ENCODE data around the gene ZNF644. TPM values are rescaled to one million over a fixed set of nuclear protein-coding genes. Genes with fewer than 3 reads are reported as not detected.

The ZNF644 gene
- total and polyA plus RNA-seq, 4 donors = 6.8 to 38.8 (median 27.2) TPM

GRCh38 chr1:91012196-91012595 is 9.6 kb downstream of the ZNF644 start:
- Histone ChIP-seq H3K9ac (ENCODE audit: low read depth in 1 of 2, low read length in 2 of 2) (no peak overlapping the region), H3K9me3 (ENCODE audit: control insufficient read depth in 4 of 4, low read length in 3 of 4) (no peaks in the 10 kb centered on the region), H3K4me1 (ENCODE audit: control insufficient read depth in 4 of 4, insufficient read depth in 4 of 4, low read length in 3 of 4) (peaks cover 1 to 6% (median 3%) of the 10 kb centered on the region in 4 donors), H3K36me3 (ENCODE audit: control insufficient read depth in 4 of 4, insufficient read depth in 3 of 4, low read depth in 1 of 4, low read length in 3 of 4) (peaks cover 0 to under 1% (median 0%) of the 10 kb centered on the region in 4 donors), H3K27me3 (ENCODE audit: control insufficient read depth in 4 of 4, insufficient read depth in 4 of 4, low read length in 3 of 4) (no peaks in the 10 kb centered on the region), H3K27ac (ENCODE audit: low read depth in 1 of 2, low read length in 2 of 2) (no peak overlapping the region), H3K4me3 (ENCODE audit: low read depth in 1 of 3, low read length in 3 of 3) (no peak overlapping the region)
- DNase-seq (ENCODE audit: low spot score) = no peak
- TF ChIP-seq, protein P1, sequence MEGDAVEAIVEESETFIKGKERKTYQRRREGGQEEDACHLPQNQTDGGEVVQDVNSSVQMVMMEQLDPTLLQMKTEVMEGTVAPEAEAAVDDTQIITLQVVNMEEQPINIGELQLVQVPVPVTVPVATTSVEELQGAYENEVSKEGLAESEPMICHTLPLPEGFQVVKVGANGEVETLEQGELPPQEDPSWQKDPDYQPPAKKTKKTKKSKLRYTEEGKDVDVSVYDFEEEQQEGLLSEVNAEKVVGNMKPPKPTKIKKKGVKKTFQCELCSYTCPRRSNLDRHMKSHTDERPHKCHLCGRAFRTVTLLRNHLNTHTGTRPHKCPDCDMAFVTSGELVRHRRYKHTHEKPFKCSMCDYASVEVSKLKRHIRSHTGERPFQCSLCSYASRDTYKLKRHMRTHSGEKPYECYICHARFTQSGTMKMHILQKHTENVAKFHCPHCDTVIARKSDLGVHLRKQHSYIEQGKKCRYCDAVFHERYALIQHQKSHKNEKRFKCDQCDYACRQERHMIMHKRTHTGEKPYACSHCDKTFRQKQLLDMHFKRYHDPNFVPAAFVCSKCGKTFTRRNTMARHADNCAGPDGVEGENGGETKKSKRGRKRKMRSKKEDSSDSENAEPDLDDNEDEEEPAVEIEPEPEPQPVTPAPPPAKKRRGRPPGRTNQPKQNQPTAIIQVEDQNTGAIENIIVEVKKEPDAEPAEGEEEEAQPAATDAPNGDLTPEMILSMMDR (IDR thresholded peaks at IDR 0.05; ENCODE audit: low read depth, low read length, missing input control) = no peak
- TF ChIP-seq EGR1 (IDR thresholded peaks at IDR 0.05; ENCODE audit: low read depth in 2 of 2) (no peak), GABPA (IDR thresholded peaks at IDR 0.05 in 1 of 2, conservative IDR thresholded peaks at IDR 0.05 in 1 of 2) (no peak)
- 90% methylated on average over 4 of the region's 4 CpGs for WGBS

GRCh38 chr1:91011726-91012125 is 10.1 kb downstream of the ZNF644 start:
- WGBS = 55% methylated on average over 1 of the region's 1 CpG
- TF ChIP-seq HNF4G (IDR thresholded peaks at IDR 0.05) (no peak), FOXA2 (IDR thresholded peaks at IDR 0.05) (no peak), RAD21 (IDR thresholded peaks at IDR 0.05) (no peak), ATF3 (IDR thresholded peaks at IDR 0.05) (no peak), JUND (IDR thresholded peaks at IDR 0.05) (no peak), NR2F2 (IDR thresholded peaks at IDR 0.05) (no peak), YY1 (IDR thresholded peaks at IDR 0.05) (no peak), FOXA1 (IDR thresholded peaks at IDR 0.05) (no peak), HNF4A (conservative IDR thresholded peaks at IDR 0.05) (no peak), GABPA (IDR thresholded peaks at IDR 0.05 in 1 of 2, conservative IDR thresholded peaks at IDR 0.05 in 1 of 2) (no peak), TAF1 (conservative IDR thresholded peaks at IDR 0.05) (no peak), RXRA (IDR thresholded peaks at IDR 0.05) (no peak)
- TF ChIP-seq, protein P1 (IDR thresholded peaks at IDR 0.05; ENCODE audit: low read depth, low read length, missing input control) = no peak
- TF ChIP-seq, protein P2, sequence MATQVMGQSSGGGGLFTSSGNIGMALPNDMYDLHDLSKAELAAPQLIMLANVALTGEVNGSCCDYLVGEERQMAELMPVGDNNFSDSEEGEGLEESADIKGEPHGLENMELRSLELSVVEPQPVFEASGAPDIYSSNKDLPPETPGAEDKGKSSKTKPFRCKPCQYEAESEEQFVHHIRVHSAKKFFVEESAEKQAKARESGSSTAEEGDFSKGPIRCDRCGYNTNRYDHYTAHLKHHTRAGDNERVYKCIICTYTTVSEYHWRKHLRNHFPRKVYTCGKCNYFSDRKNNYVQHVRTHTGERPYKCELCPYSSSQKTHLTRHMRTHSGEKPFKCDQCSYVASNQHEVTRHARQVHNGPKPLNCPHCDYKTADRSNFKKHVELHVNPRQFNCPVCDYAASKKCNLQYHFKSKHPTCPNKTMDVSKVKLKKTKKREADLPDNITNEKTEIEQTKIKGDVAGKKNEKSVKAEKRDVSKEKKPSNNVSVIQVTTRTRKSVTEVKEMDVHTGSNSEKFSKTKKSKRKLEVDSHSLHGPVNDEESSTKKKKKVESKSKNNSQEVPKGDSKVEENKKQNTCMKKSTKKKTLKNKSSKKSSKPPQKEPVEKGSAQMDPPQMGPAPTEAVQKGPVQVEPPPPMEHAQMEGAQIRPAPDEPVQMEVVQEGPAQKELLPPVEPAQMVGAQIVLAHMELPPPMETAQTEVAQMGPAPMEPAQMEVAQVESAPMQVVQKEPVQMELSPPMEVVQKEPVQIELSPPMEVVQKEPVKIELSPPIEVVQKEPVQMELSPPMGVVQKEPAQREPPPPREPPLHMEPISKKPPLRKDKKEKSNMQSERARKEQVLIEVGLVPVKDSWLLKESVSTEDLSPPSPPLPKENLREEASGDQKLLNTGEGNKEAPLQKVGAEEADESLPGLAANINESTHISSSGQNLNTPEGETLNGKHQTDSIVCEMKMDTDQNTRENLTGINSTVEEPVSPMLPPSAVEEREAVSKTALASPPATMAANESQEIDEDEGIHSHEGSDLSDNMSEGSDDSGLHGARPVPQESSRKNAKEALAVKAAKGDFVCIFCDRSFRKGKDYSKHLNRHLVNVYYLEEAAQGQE (IDR thresholded peaks at IDR 0.05) = no peak
- TF ChIP-seq, protein P3, sequence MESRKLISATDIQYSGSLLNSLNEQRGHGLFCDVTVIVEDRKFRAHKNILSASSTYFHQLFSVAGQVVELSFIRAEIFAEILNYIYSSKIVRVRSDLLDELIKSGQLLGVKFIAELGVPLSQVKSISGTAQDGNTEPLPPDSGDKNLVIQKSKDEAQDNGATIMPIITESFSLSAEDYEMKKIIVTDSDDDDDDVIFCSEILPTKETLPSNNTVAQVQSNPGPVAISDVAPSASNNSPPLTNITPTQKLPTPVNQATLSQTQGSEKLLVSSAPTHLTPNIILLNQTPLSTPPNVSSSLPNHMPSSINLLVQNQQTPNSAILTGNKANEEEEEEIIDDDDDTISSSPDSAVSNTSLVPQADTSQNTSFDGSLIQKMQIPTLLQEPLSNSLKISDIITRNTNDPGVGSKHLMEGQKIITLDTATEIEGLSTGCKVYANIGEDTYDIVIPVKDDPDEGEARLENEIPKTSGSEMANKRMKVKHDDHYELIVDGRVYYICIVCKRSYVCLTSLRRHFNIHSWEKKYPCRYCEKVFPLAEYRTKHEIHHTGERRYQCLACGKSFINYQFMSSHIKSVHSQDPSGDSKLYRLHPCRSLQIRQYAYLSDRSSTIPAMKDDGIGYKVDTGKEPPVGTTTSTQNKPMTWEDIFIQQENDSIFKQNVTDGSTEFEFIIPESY (IDR thresholded peaks at IDR 0.05) = no peak
- peaks cover 0 to 6% (median 3%) of the 10 kb centered on the region in 4 donors for H3K4me1 ChIP-seq (ENCODE audit: control insufficient read depth in 4 of 4, insufficient read depth in 4 of 4, low read length in 3 of 4)

More at GRCh38 chr1:91011726-91012125, 10.1 kb downstream of the ZNF644 start:
- Histone ChIP-seq H3K27me3 (ENCODE audit: control insufficient read depth in 4 of 4, insufficient read depth in 4 of 4, low read length in 3 of 4) (no peaks in the 10 kb centered on the region), H3K27ac (ENCODE audit: low read depth in 1 of 2, low read length in 2 of 2) (no peak overlapping the region), H3K9me3 (ENCODE audit: control insufficient read depth in 4 of 4, low read length in 3 of 4) (no peaks in the 10 kb centered on the region), H3K9ac (ENCODE audit: low read depth in 1 of 2, low read length in 2 of 2) (no peak overlapping the region), H3K36me3 (ENCODE audit: control insufficient read depth in 4 of 4, insufficient read depth in 3 of 4, low read depth in 1 of 4, low read length in 3 of 4) (no peaks in the 10 kb centered on the region), H3K4me3 (ENCODE audit: low read depth in 1 of 3, low read length in 3 of 3) (no peak overlapping the region)
- no peak for DNase-seq (ENCODE audit: low spot score)
